HEK293 (cell line): ENCODE results near the gene PLIN4.
"Not testable (repeated sequence)": the region's sequence is repeated elsewhere in the genome, so short reads cannot be mapped to it uniquely, and the experiment has no call there.

Source experiments
- CTCF ChIA-PET: fragments of 350-600 bp; formaldehyde crosslinking; extraction: SDS; loops from one replicate; lab custom pipeline; 2021; ENCODE audit warnings: antibody characterized with exemption; lab: Yijun Ruan, JAX
- POLR2A ChIA-PET: fragments of 300-600 bp; formaldehyde crosslinking; extraction: SDS; loops from one replicate; lab custom pipeline; 2020; ENCODE audit warnings: antibody characterized with exemption, inconsistent platforms; lab: Yijun Ruan, JAX
- H3K27ac ChIP-seq: fragments of 200-500 bp; sonication (Bioruptor generic); 2 replicates; pipeline ENCODE4 v1.5.1; 2014; ENCODE audit warnings: low read depth, low read length, control low read depth, inconsistent platforms; ENCODE audit errors: extremely low read depth
- H3K36me3 ChIP-seq, 2 experiments: fragments of 200-500 bp in 1 of 2; sonication (Bioruptor generic) in 1 of 2; 1 replicate in 1 of 2; 2 replicates in 1 of 2; pipeline ENCODE4 v1.5.1; 2014 to 2017; ENCODE audit warnings: inconsistent platforms in 2 of 2, low read length in 2 of 2; ENCODE audit not compliant: control insufficient read depth in 2 of 2, insufficient read depth in 1 of 2
- H3K4me1 ChIP-seq: fragments of 200-500 bp; sonication (Bioruptor generic); 2 replicates; pipeline ENCODE4 v1.5.1; 2014; ENCODE audit warnings: mild to moderate bottlenecking, low read length, inconsistent platforms; ENCODE audit not compliant: control insufficient read depth, insufficient read depth
- H3K4me3 ChIP-seq: 2 replicates; pipeline ENCODE4 v1.5.1; 2011; ENCODE audit warnings: low read depth, mild to moderate bottlenecking, control low read depth, low read length, moderate library complexity
- H3K9me3 ChIP-seq: fragments of 200-500 bp; sonication (Bioruptor generic); 2 replicates; pipeline ENCODE4 v1.5.1; 2014; ENCODE audit warnings: low read depth, low read length, inconsistent platforms; ENCODE audit not compliant: control insufficient read depth, insufficient read depth
- EGR2 ChIP-seq: fragments of 450-650 bp; formaldehyde crosslinking; IDR thresholded peaks from 2 replicates; pipeline ENCODE4 v1.5.1; 2016; ENCODE audit warnings: low read depth, missing biosample characterization, missing genetic modification characterization
- TRIM28 ChIP-seq: IDR thresholded peaks from 2 replicates; pipeline ENCODE4 v1.6.1; 2011; ENCODE audit warnings: low read length, control low read depth, borderline replicate concordance
- ZBTB49 ChIP-seq: fragments of 450-650 bp; formaldehyde crosslinking; IDR thresholded peaks from 2 replicates; pipeline ENCODE4 v1.5.1; 2016; ENCODE audit warnings: missing biosample characterization, missing genetic modification characterization, low read depth
- ZBTB7A ChIP-seq: fragments of 450-650 bp; formaldehyde crosslinking; IDR thresholded peaks from 2 replicates; pipeline ENCODE4 v1.5.1; 2016; ENCODE audit warnings: low read depth, missing biosample characterization, missing genetic modification characterization
- ZFHX2 ChIP-seq: fragments of 450-650 bp; formaldehyde crosslinking; conservative IDR thresholded peaks from 2 replicates; pipeline ENCODE4 v1.5.1; 2016; ENCODE audit warnings: missing biosample characterization, missing genetic modification characterization
- ZFP69B ChIP-seq: fragments of 450-650 bp; formaldehyde crosslinking; IDR thresholded peaks from 2 replicates; pipeline ENCODE4 v1.5.1; 2016; ENCODE audit warnings: missing biosample characterization, missing genetic modification characterization
- ZNF112 ChIP-seq: fragments of 450-650 bp; formaldehyde crosslinking; IDR thresholded peaks from 2 replicates; pipeline ENCODE4 v1.5.0; 2017; ENCODE audit warnings: missing biosample characterization, missing genetic modification characterization
- ZNF121 ChIP-seq: fragments of 450-650 bp; formaldehyde crosslinking; IDR thresholded peaks from 2 replicates; pipeline ENCODE4 v1.5.1; 2016; ENCODE audit warnings: missing biosample characterization, missing genetic modification characterization
- ZNF37A ChIP-seq: fragments of 450-650 bp; IDR thresholded peaks from 2 replicates; pipeline ENCODE4 v1.5.1; 2018; ENCODE audit warnings: missing biosample characterization, missing genetic modification characterization
- ZNF394 ChIP-seq: fragments of 450-650 bp; formaldehyde crosslinking; IDR thresholded peaks from 2 replicates; pipeline ENCODE4 v1.5.1; 2016; ENCODE audit warnings: missing biosample characterization, missing genetic modification characterization, mild to moderate bottlenecking, moderate library complexity, borderline replicate concordance
- ZNF585B ChIP-seq: fragments of 450-650 bp; formaldehyde crosslinking; IDR thresholded peaks from 2 replicates; pipeline ENCODE4 v1.5.1; 2016; ENCODE audit warnings: missing biosample characterization, missing genetic modification characterization
- ZNF610 ChIP-seq: fragments of 450-650 bp; formaldehyde crosslinking; IDR thresholded peaks from 2 replicates; pipeline ENCODE4 v1.5.1; 2016; ENCODE audit warnings: missing biosample characterization, missing genetic modification characterization, borderline replicate concordance
- ZNF624 ChIP-seq: fragments of 450-650 bp; formaldehyde crosslinking; IDR thresholded peaks from 2 replicates; pipeline ENCODE4 v1.5.1; 2017; ENCODE audit warnings: missing biosample characterization, missing genetic modification characterization
- ZNF629 ChIP-seq: fragments of 450-650 bp; formaldehyde crosslinking; IDR thresholded peaks from 2 replicates; pipeline ENCODE4 v1.5.1; 2017; ENCODE audit warnings: missing biosample characterization, missing genetic modification characterization
- ZNF639 ChIP-seq: fragments of 450-650 bp; formaldehyde crosslinking; IDR thresholded peaks from 2 replicates; pipeline ENCODE4 v1.5.1; 2016; ENCODE audit warnings: missing biosample characterization, missing genetic modification characterization
- ZNF670 ChIP-seq: fragments of 450-650 bp; formaldehyde crosslinking; IDR thresholded peaks from 2 replicates; pipeline ENCODE4 v1.5.1; 2016; ENCODE audit warnings: missing biosample characterization, missing genetic modification characterization, low read depth
- ZSCAN18 ChIP-seq: fragments of 450-650 bp; formaldehyde crosslinking; IDR thresholded peaks from 2 replicates; pipeline ENCODE4 v1.5.1; 2016; ENCODE audit warnings: missing biosample characterization, missing genetic modification characterization
- ZSCAN4 ChIP-seq: fragments of 450-650 bp; formaldehyde crosslinking; IDR thresholded peaks from 2 replicates; pipeline ENCODE4 v1.5.1; 2017; ENCODE audit warnings: missing biosample characterization, missing genetic modification characterization

Gene PLIN4

GRCh38 chr19:4542896-4543841 lies 24.9 kb upstream of the PLIN4 start:
- no peak overlapping the region for H3K4me3 ChIP-seq
- ChIA-PET CTCF (no interaction called here), POLR2A (no interaction called here)
- H3K36me3 ChIP-seq = no peaks in the 10 kb centered on the region
- TF ChIP-seq ZNF121 (tag by site-specific recombination) (no peak), ZFHX2 (tag by site-specific recombination) (peak; percentile 85), ZSCAN4 (tag by site-specific recombination) (no peak), EGR2 (tag by site-specific recombination) (peak; percentile 68; the same call in 1 of the 2 replicates), ZNF610 (tag by site-specific recombination) (no peak)
- H3K9me3 ChIP-seq = no peaks in the 10 kb centered on the region
- no peaks in the 10 kb centered on the region for H3K4me1 ChIP-seq
- no peak overlapping the region for H3K27ac ChIP-seq

- H3K9me3 ChIP-seq, H3K4me1 ChIP-seq, H3K36me3 ChIP-seq, POLR2A ChIA-PET, H3K4me3 ChIP-seq, H3K27ac ChIP-seq: not testable (repeated sequence)
- CTCF ChIA-PET = interaction anchor here (0.7 to 1.3 kb wide), 4 partner anchors 16 to 94 kb away, joined by 3 to 5 read pairs (median 3); no protein-coding TSS in a partner anchor
Observed at GRCh38 chr19:4541806-4542145, 23.5 kb upstream of the PLIN4 start.

GRCh38 chr19:4541114-4541805 lies 23.0 kb upstream of the PLIN4 start:
- TF ChIP-seq ZNF629 = no peak
- no peak for TF ChIP-seq TRIM28
- no peak for TF ChIP-seq ZNF585B (tag by site-specific recombination)
- no peak for TF ChIP-seq ZNF670
- no peak for TF ChIP-seq ZNF112 (tag by site-specific recombination)
- CTCF ChIA-PET = interaction anchor here (0.8 to 5.1 kb wide), 6 partner anchors 13 to 95 kb away, joined by 3 to 34 read pairs (median 4); no protein-coding TSS in a partner anchor
- POLR2A ChIA-PET = interaction anchor here (0.6 kb wide), 1 partner anchor 15 kb away, joined by 3 read pairs; no protein-coding TSS in a partner anchor
- Histone ChIP-seq H3K27ac (no peak overlapping the region), H3K4me3 (no peak overlapping the region), H3K9me3 (no peaks in the 10 kb centered on the region), H3K36me3 (no peaks in the 10 kb centered on the region), H3K4me1 (no peaks in the 10 kb centered on the region)

GRCh38 chr19:4539693-4540581 lies 21.7 kb upstream of the PLIN4 start, which contains the start of gene LRG1:
Gene LRG1 (minus strand): TSS chr19:4540036. CDS start chr19:4540013, 23 bp downstream.
- Histone ChIP-seq H3K4me1 (no peaks in the 10 kb centered on the region), H3K36me3 (no peaks in the 10 kb centered on the region), H3K4me3 (no peak within 1 kb of the TSS), H3K9me3 (no peaks in the 10 kb centered on the region), H3K27ac (no peak within 1 kb of the TSS)
- POLR2A ChIA-PET = no interaction called here
- CTCF ChIA-PET = interaction anchor here (0.5 to 5.1 kb wide), 8 partner anchors 7 to 272 kb away, joined by 3 to 34 read pairs (median 3); no protein-coding TSS in a partner anchor
- TF ChIP-seq ZNF624 (tag by site-specific recombination) (no peak), ZFP69B (tag by site-specific recombination) (no peak), ZNF639 (no peak), ZNF37A (no peak), ZBTB7A (tag by site-specific recombination) (no peak), ZNF394 (tag by site-specific recombination) (no peak), ZBTB49 (no peak), ZSCAN18 (tag by site-specific recombination) (no peak)
